Neural cell (in vitro differentiated cells): Measurements from ENCODE around the gene MYO1D. TPM values are rescaled to one million over a fixed set of nuclear protein-coding genes. Genes with fewer than 3 reads are reported as not detected.

Source experiments
- H2AFZ ChIP-seq: fragments of 200-600, 300-800 bp; sonication (generic), shearing (Covaris generic); 2 replicates; pipeline ENCODE4 v1.6.0; 2014; ENCODE audit warnings: low read depth, mild to moderate bottlenecking, antibody characterized with exemption, low read length, moderate library complexity
- H3F3A ChIP-seq: fragments of 200-600 bp; shearing (Covaris generic); 2 replicates; pipeline ENCODE4 v1.6.1; 2016; ENCODE audit warnings: mild to moderate bottlenecking, moderate library complexity, mixed read lengths, antibody characterized with exemption, low read length; ENCODE audit not compliant: insufficient read depth, poor library complexity, severe bottlenecking
- H3K27ac ChIP-seq: fragments of 200-600, 300-800 bp; sonication (generic), shearing (Covaris generic); 2 replicates; pipeline ENCODE4 v1.5.1; 2014; ENCODE audit warnings: mild to moderate bottlenecking, low read length, moderate library complexity
- H3K27me3 ChIP-seq: fragments of 300-800, 200-600 bp; sonication (generic), shearing (Covaris generic); 2 replicates; pipeline ENCODE4 v1.6.0; 2014; ENCODE audit warnings: mild to moderate bottlenecking, low read depth, low read length, moderate library complexity; ENCODE audit not compliant: insufficient read depth
- H3K36me3 ChIP-seq: fragments of 300-800, 200-600 bp; sonication (generic), shearing (Covaris generic); 2 replicates; pipeline ENCODE4 v1.5.1; 2014; ENCODE audit warnings: mild to moderate bottlenecking, antibody characterized with exemption, low read length, moderate library complexity; ENCODE audit not compliant: insufficient read depth
- H3K4me2 ChIP-seq: fragments of 300-800, 200-600 bp; sonication (generic), shearing (Covaris generic); 2 replicates; pipeline ENCODE4 v1.6.0; 2014; ENCODE audit warnings: mild to moderate bottlenecking, low read length
- H3K4me3 ChIP-seq: fragments of 300-800, 200-600 bp; sonication (generic), shearing (Covaris generic); 2 replicates; pipeline ENCODE4 v1.5.1; 2014; ENCODE audit warnings: mild to moderate bottlenecking, low read length, moderate library complexity
- H3K79me2 ChIP-seq: fragments of 200-600 bp; shearing (Covaris generic); replicated peaks from 2 replicates; pipeline ENCODE4 v1.6.0; 2014; ENCODE audit warnings: mild to moderate bottlenecking, low read length, moderate library complexity; ENCODE audit not compliant: insufficient read depth
- H3K9ac ChIP-seq: fragments of 300-800, 200-600 bp; sonication (generic), shearing (Covaris generic); 2 replicates; pipeline ENCODE4 v1.6.1; 2016; ENCODE audit warnings: mild to moderate bottlenecking, low read length, mixed read lengths
- H3K9me2 ChIP-seq: fragments of 200-600 bp; shearing (Covaris generic); 2 replicates; pipeline ENCODE4 v1.6.1; 2016; ENCODE audit warnings: mild to moderate bottlenecking, low read length, mixed read lengths; ENCODE audit not compliant: insufficient read depth
- H3K9me3 ChIP-seq: fragments of 200-600, 300-800 bp; sonication (generic), shearing (Covaris generic); 2 replicates; pipeline ENCODE4 v1.6.1; 2016; ENCODE audit warnings: mild to moderate bottlenecking, mixed run types, low read length, moderate library complexity, mixed read lengths
- H4K20me1 ChIP-seq: fragments of 200-600 bp; shearing (Covaris generic); 2 replicates; pipeline ENCODE4 v1.6.1; 2016; ENCODE audit warnings: mild to moderate bottlenecking, mixed run types; ENCODE audit not compliant: insufficient read depth
- EP300 ChIP-seq: fragments of 450-650 bp; conservative IDR thresholded peaks from 2 replicates; pipeline ENCODE4 v1.6.1; 2014; ENCODE audit warnings: antibody characterized with exemption, mild to moderate bottlenecking, moderate library complexity; ENCODE audit not compliant: poor library complexity, severe bottlenecking
- EZH2 ChIP-seq: fragments of 200-600, 300-800 bp; shearing (Covaris generic), sonication (generic); IDR thresholded peaks from 2 replicates; pipeline ENCODE4 v1.6.1; 2014; ENCODE audit warnings: antibody characterized with exemption, low read length, borderline replicate concordance, mild to moderate bottlenecking; ENCODE audit not compliant: insufficient read depth, poor library complexity, severe bottlenecking
- MXI1 ChIP-seq: fragments of 450-650 bp; conservative IDR thresholded peaks from 2 replicates; pipeline ENCODE4 v1.6.1; 2014; ENCODE audit warnings: antibody characterized with exemption, mild to moderate bottlenecking; ENCODE audit not compliant: poor library complexity, severe bottlenecking
- POLR2AphosphoS5 ChIP-seq: IDR thresholded peaks from 2 replicates; pipeline ENCODE4 v1.6.1; 2012
- RAD21 ChIP-seq: fragments of 450-650 bp; conservative IDR thresholded peaks from 2 replicates; pipeline ENCODE4 v1.6.1; 2014; ENCODE audit warnings: antibody characterized with exemption, mild to moderate bottlenecking, moderate library complexity
- REST ChIP-seq: IDR thresholded peaks from 2 replicates; pipeline ENCODE4 v1.6.1; 2012; ENCODE audit warnings: borderline replicate concordance
- SMC3 ChIP-seq: fragments of 450-650 bp; conservative IDR thresholded peaks from 2 replicates; pipeline ENCODE4 v1.6.1; 2014; ENCODE audit warnings: antibody characterized with exemption, mild to moderate bottlenecking, moderate library complexity; ENCODE audit not compliant: poor library complexity
- TAF1 ChIP-seq: IDR thresholded peaks from 2 replicates; pipeline ENCODE4 v1.6.1; 2012; ENCODE audit warnings: low read depth
- polyA plus RNA-seq: library from polyadenylated mRNA; depleted of rRNA; stranded (reverse); fragments of >200 nt; gene quantifications from 2 replicates; pipeline ENCODE4 v1.2.3, GENCODE V29; 2014
- TF ChIP-seq, protein P1 (sequence below): fragments of 450-650 bp; IDR thresholded peaks from 2 replicates; pipeline ENCODE4 v1.5.1; 2014; ENCODE audit warnings: antibody characterized with exemption, mild to moderate bottlenecking, moderate library complexity; ENCODE audit not compliant: poor library complexity, severe bottlenecking

Gene MYO1D
- polyA plus RNA-seq, 1 donor from 2014 or later, result 10.7 TPM

GRCh38 chr17:32615326-32615725 is 261.6 kb downstream of the MYO1D start:
- no peak overlapping the region for H2AFZ ChIP-seq
- no peak overlapping the region for H3K9ac ChIP-seq
- H3F3A ChIP-seq, result no peaks in the 10 kb centered on the region
- no peaks in the 10 kb centered on the region for H3K27me3 ChIP-seq
- no peaks in the 10 kb centered on the region for H4K20me1 ChIP-seq
- no peak overlapping the region for H3K4me3 ChIP-seq
- no peaks in the 10 kb centered on the region for H3K36me3 ChIP-seq
- no peak for TF ChIP-seq SMC3
- no peak overlapping the region for H3K4me2 ChIP-seq
- H3K9me2 ChIP-seq, result no peaks in the 10 kb centered on the region
- no peaks in the 10 kb centered on the region for H3K9me3 ChIP-seq
- H3K79me2 ChIP-seq, result no peaks in the 10 kb centered on the region
- H3K27ac ChIP-seq, result no peak overlapping the region

DNA sequence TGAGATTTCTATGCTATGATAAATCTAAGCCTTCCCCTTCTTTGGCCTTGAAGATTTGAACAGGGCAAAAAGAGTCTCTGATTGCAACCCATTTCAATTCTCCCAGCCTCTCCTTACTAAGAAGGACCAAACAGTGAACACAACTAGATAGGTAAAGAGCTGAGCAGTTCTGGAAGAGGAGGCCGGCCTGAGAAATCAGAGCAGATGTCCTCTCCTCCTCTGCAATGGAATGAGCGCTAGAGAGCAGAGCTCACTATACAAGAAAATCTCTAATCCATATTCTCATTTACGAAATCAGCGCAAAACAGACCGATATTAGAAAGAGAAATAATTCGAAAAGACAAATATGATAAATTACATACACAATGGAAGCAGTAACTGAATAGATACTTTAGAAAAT is 266.0 kb downstream of the MYO1D start:
- Histone ChIP-seq H3K27ac (no peak overlapping the region), H3K9ac (no peak overlapping the region)

More for the DNA sequence above, 266.0 kb downstream of the MYO1D start:
- Histone ChIP-seq H3F3A (no peaks in the 10 kb centered on the region), H3K36me3 (no peaks in the 10 kb centered on the region), H3K79me2 (no peaks in the 10 kb centered on the region), H4K20me1 (no peaks in the 10 kb centered on the region), H3K4me3 (no peak overlapping the region), H3K27me3 (no peaks in the 10 kb centered on the region), H2AFZ (no peak overlapping the region), H3K4me2 (no peak overlapping the region), H3K9me2 (no peaks in the 10 kb centered on the region), H3K9me3 (peaks cover 4% of the 10 kb centered on the region)
- TF ChIP-seq, protein P1, sequence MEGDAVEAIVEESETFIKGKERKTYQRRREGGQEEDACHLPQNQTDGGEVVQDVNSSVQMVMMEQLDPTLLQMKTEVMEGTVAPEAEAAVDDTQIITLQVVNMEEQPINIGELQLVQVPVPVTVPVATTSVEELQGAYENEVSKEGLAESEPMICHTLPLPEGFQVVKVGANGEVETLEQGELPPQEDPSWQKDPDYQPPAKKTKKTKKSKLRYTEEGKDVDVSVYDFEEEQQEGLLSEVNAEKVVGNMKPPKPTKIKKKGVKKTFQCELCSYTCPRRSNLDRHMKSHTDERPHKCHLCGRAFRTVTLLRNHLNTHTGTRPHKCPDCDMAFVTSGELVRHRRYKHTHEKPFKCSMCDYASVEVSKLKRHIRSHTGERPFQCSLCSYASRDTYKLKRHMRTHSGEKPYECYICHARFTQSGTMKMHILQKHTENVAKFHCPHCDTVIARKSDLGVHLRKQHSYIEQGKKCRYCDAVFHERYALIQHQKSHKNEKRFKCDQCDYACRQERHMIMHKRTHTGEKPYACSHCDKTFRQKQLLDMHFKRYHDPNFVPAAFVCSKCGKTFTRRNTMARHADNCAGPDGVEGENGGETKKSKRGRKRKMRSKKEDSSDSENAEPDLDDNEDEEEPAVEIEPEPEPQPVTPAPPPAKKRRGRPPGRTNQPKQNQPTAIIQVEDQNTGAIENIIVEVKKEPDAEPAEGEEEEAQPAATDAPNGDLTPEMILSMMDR, result no peak
- TF ChIP-seq EP300, result no peak
- TF ChIP-seq POLR2AphosphoS5, result no peak
- no peak for TF ChIP-seq EZH2
- no peak for TF ChIP-seq TAF1
- TF ChIP-seq REST, result no peak
- no peak for TF ChIP-seq RAD21
- no peak for TF ChIP-seq SMC3
- TF ChIP-seq MXI1, result no peak
